Mesothelial cell of epicardium (in vitro differentiated cells): ENCODE data around the gene KIFBP. TPM values are rescaled to one million over a fixed set of nuclear protein-coding genes. Genes with fewer than 3 reads are reported as not detected.
A peak's percentile ranks its signal among the peaks of the same experiment; 100 is the strongest.
"Not testable (repeated sequence)": the region's sequence is repeated elsewhere in the genome, so short reads cannot be mapped to it uniquely, and the experiment has no call there.

ENCODE experiments used
- DNase-seq, 2 experiments: peaks; one replicate each; pipeline ENCODE4 v3.0.0; 2021; ENCODE audit warnings: low spot score in 2 of 2; ENCODE audit not compliant: unreplicated experiment in 2 of 2
- H3K27ac Mint-ChIP-seq: 2 replicates; pipeline ENCODE4 v1.8.0; 2021; ENCODE audit warnings: mixed read lengths
- H3K27me3 Mint-ChIP-seq: 2 replicates; pipeline ENCODE4 v1.8.0; 2021; ENCODE audit warnings: low read depth, mixed read lengths
- H3K36me3 Mint-ChIP-seq: 2 replicates; pipeline ENCODE4 v1.8.0; 2021; ENCODE audit warnings: mixed read lengths
- H3K4me1 Mint-ChIP-seq: 2 replicates; pipeline ENCODE4 v1.8.0; 2021; ENCODE audit warnings: mixed read lengths
- H3K4me3 Mint-ChIP-seq: 2 replicates; pipeline ENCODE4 v1.8.0; 2021; ENCODE audit warnings: mild to moderate bottlenecking, moderate library complexity, mixed read lengths
- H3K9me3 Mint-ChIP-seq: 2 replicates; pipeline ENCODE4 v1.8.0; 2021; ENCODE audit warnings: mixed read lengths
- CTCF ChIP-seq: fragments of 200-600 bp; sonication (generic); IDR thresholded peaks from one replicate; pipeline ENCODE4 v1.5.0; 2021; ENCODE audit warnings: antibody characterized with exemption; ENCODE audit not compliant: unreplicated experiment
- total RNA-seq: library from RNA; stranded (reverse); gene quantifications from 3 replicates; pipeline ENCODE4 v1.2.1, GENCODE V29; 2021

KIFBP gene
- total RNA-seq, 1 donor from 2014 or later, result 22.7 TPM

GRCh38 chr10:68973975-68974374 lies 14.6 kb upstream of the KIFBP start:
- Mint-ChIP-seq H3K36me3 (peaks cover 45% of the 10 kb centered on the region), H3K4me3 (no peak overlapping the region), H3K9me3 (no peaks in the 10 kb centered on the region), H3K27ac (no peak overlapping the region), H3K4me1 (no peaks in the 10 kb centered on the region), H3K27me3 (no peaks in the 10 kb centered on the region)
- no peak for TF ChIP-seq CTCF
- DNase-seq, result no peak

- not testable (repeated sequence) for H3K27ac Mint-ChIP-seq, DNase-seq, H3K27me3 Mint-ChIP-seq, H3K9me3 Mint-ChIP-seq, H3K4me3 Mint-ChIP-seq, H3K4me1 Mint-ChIP-seq
- peaks cover 38% of the 10 kb centered on the region for H3K36me3 Mint-ChIP-seq
Measured at GRCh38 chr10:68975936-68976473, 12.6 kb upstream of the KIFBP start.

- H3K9me3 Mint-ChIP-seq, DNase-seq, H3K4me3 Mint-ChIP-seq, H3K27me3 Mint-ChIP-seq, H3K27ac Mint-ChIP-seq, H3K4me1 Mint-ChIP-seq: not testable (repeated sequence)
- peaks cover 22% of the 10 kb centered on the region for H3K36me3 Mint-ChIP-seq
Measured at GRCh38 chr10:68979738-68980137, 8.9 kb upstream of the KIFBP start.

GRCh38 chr10:68981074-68981473 lies 7.5 kb upstream of the KIFBP start:
- Mint-ChIP-seq H3K27me3 (no peaks in the 10 kb centered on the region), H3K36me3 (peaks cover 12% of the 10 kb centered on the region), H3K4me3 (no peak overlapping the region), H3K9me3 (no peaks in the 10 kb centered on the region), H3K27ac (no peak overlapping the region), H3K4me1 (no peaks in the 10 kb centered on the region)
- peak; percentile 13 for TF ChIP-seq CTCF
- DNase-seq, result no peak

GRCh38 chr10:68982389-68982788 lies 6.2 kb upstream of the KIFBP start:
- no peaks in the 10 kb centered on the region for H3K9me3 Mint-ChIP-seq

GRCh38 chr10:68987611-68988010 lies 992 bp upstream of the KIFBP start:
- TF ChIP-seq CTCF, result no peak
- H3K27me3 Mint-ChIP-seq, result no peaks in the 10 kb centered on the region
- no peak overlapping the region for H3K27ac Mint-ChIP-seq
- peaks cover 24% of the 10 kb centered on the region for H3K4me1 Mint-ChIP-seq
- peaks cover under 1% of the 10 kb centered on the region for H3K36me3 Mint-ChIP-seq
- no peak for DNase-seq
- peak overlapping the region; percentile 99 for H3K4me3 Mint-ChIP-seq
- no peaks in the 10 kb centered on the region for H3K9me3 Mint-ChIP-seq

More at GRCh38 chr10:68982389-68982788, 6.2 kb upstream of the KIFBP start:
- H3K4me1 Mint-ChIP-seq, result no peaks in the 10 kb centered on the region
- no peak for DNase-seq
- no peak overlapping the region for H3K4me3 Mint-ChIP-seq
- H3K27me3 Mint-ChIP-seq, result no peaks in the 10 kb centered on the region
- H3K27ac Mint-ChIP-seq, result no peak overlapping the region
- H3K36me3 Mint-ChIP-seq, result peaks cover 10% of the 10 kb centered on the region
- no peak for TF ChIP-seq CTCF
